Right forelimb (tissue), 1 donor: ENCODE data around the gene FOXN3.
A peak's percentile ranks its signal among the peaks of the same experiment; 100 is the strongest.

Source experiments
- DNase-seq: peaks from one replicate; pipeline ENCODE4 v3.0.0-alpha.2; 2018

FOXN3 gene

DNA sequence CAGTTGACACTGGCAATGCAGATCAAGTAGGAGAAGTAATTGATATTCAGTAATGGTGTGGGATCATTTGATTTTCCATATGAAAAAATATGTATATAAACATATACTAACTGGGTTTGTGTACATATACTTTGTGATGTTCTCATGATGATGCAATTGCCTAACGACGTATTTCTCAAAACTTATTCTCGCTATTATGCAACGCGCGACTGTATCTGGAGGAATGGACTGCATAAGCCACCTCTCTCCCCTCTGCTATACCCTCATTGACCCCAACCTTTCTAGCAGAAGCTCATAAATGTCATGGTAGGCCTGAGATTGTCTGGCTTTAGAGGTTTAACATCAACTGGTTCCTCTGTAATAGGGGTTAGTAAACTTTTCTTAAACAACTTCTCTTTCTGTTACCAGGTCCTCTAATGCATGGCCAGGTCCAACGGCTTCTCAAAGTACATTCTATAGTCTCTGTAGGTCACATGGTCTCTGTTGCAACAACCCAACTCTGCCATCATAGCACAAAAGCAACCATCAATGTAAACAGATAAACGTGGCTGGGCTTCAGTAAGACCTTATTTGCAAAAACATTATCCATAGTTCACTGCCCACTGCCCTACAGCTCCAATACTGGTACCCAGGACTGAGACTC, 59.3 kb downstream of the FOXN3 start:
- no peak for DNase-seq

GRCh38 chr14:89356927-89357326, 60.1 kb downstream of the FOXN3 start:
- DNase-seq: no peak

DNA sequence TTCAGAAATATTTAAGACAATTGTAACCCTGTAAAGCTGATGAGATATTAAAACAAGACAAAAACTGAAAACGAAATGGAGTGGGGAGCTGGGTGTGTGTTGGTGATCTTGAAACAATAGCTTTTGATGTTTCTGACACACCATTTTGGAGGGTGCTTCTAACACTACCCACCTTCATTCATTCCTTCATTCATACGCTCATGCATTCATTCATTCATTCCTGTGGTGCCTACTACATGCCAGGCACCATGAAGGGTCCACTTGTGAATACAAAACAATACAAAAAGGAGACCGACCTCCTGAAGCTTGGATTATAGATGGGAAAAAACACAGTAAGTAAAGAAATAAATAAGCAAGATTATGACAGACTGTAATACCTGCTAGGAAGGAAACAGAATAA, 60.5 kb downstream of the FOXN3 start:
- no peak for DNase-seq

GRCh38 chr14:89353766-89354113, 63.3 kb downstream of the FOXN3 start:
- DNase-seq: no peak

DNA sequence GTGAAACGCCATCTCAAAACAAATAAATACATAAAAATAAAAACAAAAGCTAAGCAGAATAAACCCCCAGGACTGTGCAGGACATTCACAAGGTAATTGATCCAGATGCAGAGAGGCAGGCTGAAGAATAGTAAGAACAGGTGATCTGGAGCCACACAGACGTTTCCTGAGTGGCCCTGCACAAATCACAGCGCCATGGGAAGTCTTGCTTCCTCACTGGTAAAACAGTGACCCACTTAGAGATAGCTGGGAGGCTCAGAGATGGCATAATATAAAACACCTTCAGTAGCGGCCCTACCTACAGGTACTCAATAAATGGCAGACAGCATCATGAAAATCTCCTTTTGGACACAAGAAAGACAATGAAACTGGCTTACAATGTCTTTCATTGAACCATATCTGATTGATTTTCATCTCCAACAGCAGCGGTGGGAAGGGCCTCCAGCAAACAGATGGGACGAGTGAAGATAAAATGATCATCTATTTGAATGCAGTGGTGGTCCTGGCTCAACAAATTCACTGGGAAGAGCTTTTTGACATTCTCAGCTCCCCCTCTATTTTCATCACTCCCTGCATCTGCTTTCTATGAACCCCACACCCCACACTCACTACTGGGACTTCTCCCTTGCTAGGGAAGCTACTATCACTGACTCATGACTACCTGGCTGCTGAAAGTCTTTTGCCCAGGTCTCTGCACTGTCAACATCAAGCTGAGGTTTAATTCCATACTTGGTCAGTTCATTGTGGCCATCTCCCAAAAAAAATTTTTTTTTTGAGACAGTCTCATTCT, 63.9 kb downstream of the FOXN3 start:
- DNase-seq: no peak

GRCh38 chr14:89351516-89352404, 65.3 kb downstream of the FOXN3 start:
- peak; percentile 78 for DNase-seq

GRCh38 chr14:89351221-89351515, 65.9 kb downstream of the FOXN3 start:
- DNase-seq: no peak

DNA sequence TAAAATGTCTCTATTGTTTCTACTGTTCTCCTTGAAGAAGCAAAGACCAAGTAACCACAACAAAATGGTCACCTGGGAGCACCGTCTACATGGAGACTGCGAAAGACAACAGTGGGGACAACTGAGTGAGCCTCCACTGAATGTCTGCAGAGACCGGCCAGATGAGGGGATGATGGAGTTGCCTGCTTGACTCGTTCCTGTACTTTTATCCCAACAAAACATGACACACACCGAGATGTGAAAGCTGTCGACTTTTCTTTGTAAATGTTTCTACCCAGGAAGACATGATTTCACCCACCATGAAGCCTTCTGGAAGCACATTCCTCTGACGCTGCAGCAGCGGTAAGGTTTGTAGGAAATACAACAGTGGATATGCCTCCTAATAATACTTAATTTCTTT, 66.9 kb downstream of the FOXN3 start:
- DNase-seq: no peak

- DNase-seq: peak; percentile 78
These were observed 67.6 kb downstream of the FOXN3 start for GRCh38 chr14:89349171-89350008.

- no peak for DNase-seq
These were observed 68.3 kb downstream of the FOXN3 start for GRCh38 chr14:89348722-89349121.

DNA sequence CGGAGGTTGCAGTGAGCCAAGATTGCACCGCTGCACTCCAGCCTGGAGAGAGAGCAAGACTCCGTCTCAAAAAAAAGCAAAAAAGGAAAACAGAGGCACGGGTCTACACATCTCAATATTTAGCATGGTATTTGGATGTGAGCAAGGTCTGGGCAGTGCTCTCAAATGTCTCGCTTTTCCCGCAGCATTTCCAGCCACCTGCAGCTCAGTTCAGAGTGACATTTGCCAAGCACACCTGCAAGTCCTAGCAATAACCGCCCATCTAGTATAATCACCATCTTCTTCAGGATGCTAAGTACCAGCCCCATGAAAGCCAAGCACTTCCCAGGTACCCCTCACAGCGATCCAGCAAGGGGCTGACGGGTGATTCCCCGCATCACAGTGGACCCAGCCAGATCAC, 69.1 kb downstream of the FOXN3 start:
- DNase-seq: no peak

- DNase-seq: no peak
These were observed 72.1 kb downstream of the FOXN3 start for GRCh38 chr14:89344920-89345254.

DNA sequence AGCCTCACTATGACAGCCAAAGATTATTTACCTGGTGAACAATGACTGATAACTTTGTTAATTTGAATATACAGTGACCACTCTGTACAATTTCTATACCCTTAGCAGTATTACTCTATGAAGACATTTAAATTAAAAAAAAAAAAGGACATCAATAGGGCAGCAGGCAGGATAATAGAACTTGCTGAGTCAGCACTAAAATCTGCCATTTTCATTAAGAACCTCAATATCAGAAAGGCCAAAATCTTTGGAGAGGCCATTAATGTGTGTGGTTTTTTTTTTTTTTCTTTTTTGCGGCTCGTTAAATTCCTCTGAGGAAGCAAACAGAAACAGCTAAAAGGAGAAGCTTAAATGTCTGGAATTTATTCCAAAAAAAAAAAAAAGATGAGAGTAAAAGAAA, 73.7 kb downstream of the FOXN3 start:
- no peak for DNase-seq

DNA sequence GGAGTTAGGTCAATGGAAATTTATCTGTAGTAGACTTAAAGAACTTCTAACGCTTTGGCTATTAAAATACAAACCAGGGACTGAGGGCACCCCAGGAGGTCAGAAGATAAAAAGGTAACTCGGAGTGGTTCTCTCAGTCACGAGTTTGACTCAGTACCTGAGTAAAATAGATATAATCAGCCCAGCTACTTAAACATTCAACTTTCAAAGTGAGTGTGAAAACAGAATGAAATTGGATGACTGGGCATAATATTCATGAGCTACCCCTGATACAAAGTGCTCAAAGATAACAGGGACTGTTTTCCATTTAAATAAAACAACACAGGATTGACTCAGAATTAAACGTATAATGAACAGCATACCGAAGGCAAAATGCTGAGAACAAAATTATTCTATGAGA, 75.0 kb downstream of the FOXN3 start:
- no peak for DNase-seq

- no peak for DNase-seq
These were observed 76.5 kb downstream of the FOXN3 start for GRCh38 chr14:89340200-89341181.

- no peak for DNase-seq
These were observed 77.5 kb downstream of the FOXN3 start for GRCh38 chr14:89339579-89339978.

GRCh38 chr14:89339158-89339557, 77.9 kb downstream of the FOXN3 start:
- no peak for DNase-seq

DNA sequence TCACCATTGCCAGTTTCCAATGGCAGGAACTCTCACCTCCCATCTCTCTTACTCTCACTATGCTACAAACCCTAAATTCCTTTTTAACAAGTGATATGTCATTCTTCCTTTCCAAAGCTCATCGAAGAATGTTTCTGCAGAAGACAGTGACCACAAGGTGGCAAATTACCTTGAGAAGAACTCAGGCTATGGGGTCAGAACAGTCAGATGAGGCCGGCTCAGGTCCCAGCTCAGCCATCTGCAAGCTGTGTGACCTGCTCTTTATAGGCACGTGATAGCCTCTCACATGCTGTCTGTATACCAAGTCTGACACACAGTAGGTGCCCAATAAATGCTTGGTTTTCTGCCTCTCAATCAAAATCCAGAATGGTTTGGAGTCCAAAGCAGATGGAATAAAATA, 80.7 kb downstream of the FOXN3 start:
- no peak for DNase-seq

- DNase-seq: no peak
These were observed 85.0 kb downstream of the FOXN3 start for GRCh38 chr14:89332031-89332430.

DNA sequence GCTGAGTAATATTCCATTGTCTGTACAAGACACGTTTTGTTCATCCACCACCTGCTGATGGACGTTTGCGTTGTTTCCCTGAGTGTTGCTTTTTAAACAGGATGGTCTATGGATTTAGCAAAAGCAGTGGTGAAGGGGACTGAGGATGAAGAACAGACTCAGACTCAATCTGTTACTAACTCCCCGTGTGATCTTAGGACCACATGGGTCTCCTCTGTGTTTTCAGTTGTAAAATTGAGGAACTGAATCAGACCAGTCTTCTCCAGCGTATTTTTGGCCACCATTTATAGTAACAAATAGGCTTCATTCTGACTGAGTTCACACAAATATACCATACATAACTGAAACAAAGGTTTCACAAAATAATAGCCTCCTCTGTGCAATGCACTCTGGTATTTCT, 85.6 kb downstream of the FOXN3 start:
- DNase-seq: no peak

GRCh38 chr14:89330236-89331002, 86.6 kb downstream of the FOXN3 start:
- DNase-seq: peak; percentile 61
